Thyroid gland (tissue), 4 donors: ENCODE results near the gene TFCP2.

ENCODE experiments used
- CTCF ChIP-seq, 6 experiments: fragments of 200-600 bp in 3 of 6; fragments of 450-650 bp in 3 of 6; sonication (generic) in 3 of 6; IDR thresholded peaks; one replicate each; pipeline ENCODE4 v1.5.1; 2016 to 2019; ENCODE audit warnings: antibody characterized with exemption in 6 of 6, mild to moderate bottlenecking in 2 of 6, inconsistent platforms in 1 of 6, moderate library complexity in 1 of 6
- POLR2A ChIP-seq, 2 donors: fragments of 450-650 bp; IDR thresholded peaks; one replicate each; pipeline ENCODE4 v1.6.1; 2017; ENCODE audit warnings: antibody characterized with exemption in 2 of 2, mild to moderate bottlenecking in 2 of 2, moderate library complexity in 1 of 2

- no peak for TF ChIP-seq CTCF (IDR thresholded peaks at IDR 0.05)
- TF ChIP-seq POLR2A (IDR thresholded peaks at IDR 0.05): no peak
Measured at GRCh38 chr12:51127050-51127729, 45.7 kb downstream of the TFCP2 start.
